Astrocyte of the spinal cord (primary cell): ENCODE measurements around the gene SF3A1.

ENCODE experiments used
- DNase-seq: peaks from one replicate; pipeline ENCODE4 v3.0.0; 2011; ENCODE audit warnings: low read depth, low spot score
- H3K4me3 ChIP-seq: 2 replicates; pipeline ENCODE4 v1.5.1; 2011; ENCODE audit warnings: low read depth, mild to moderate bottlenecking, low read length, moderate library complexity
- in situ Hi-C: cut with HindIII; loops from 2 replicates; pipeline ENCODE4 v1.10.0; 2017; ENCODE audit warnings: low sequenced_read_pairs
- TF ChIP-seq, protein P1 (sequence below): IDR thresholded peaks from 2 replicates; pipeline ENCODE4 v1.5.1; 2012; ENCODE audit warnings: low read depth, mild to moderate bottlenecking, low read length, inconsistent platforms

The SF3A1 gene

DNA sequence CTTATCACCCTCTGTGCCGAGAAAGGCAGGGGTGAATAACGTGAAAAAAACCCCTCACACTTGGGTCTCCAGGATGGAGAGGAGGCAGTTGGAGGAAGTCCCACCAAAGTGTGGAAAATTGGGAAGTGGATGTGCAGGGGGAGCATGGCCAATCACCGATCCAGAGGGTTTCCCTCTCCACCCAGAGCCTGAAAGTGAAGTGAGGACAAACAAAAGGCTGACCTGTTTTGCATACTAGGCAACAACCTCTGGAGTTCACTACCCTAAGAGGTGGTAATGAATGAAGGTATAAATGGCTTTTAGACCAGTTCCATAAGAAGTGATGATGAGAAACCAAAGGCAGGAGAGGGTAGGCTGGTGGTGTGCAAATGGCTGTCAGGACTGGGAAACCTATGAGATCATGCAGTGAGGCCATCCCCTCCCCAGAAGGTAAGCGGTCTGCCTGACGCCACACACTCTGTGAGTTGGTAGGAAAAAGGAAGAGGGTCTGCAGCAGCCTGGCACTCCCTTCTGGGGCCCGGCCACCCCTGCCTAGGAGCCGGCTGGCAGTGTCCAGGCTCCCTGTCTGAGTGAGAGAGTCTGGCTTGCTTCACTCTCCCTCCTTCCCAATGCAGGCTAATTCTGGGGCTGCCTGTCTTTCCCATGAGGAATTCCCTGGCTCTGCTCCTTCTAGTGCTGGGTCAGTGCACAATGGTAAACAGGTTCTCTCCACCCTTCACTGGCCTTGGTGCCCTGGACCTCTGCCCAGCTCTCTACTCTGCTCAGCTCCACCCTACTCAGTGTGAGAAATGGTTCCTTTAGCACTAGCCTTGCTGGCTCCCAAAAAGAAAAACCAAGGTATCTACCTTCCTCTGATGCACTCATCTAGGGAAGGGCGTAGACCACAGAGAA lies 45.6 kb downstream of the SF3A1 start:
- in situ Hi-C loops: no loop called here
- no peak overlapping the region for H3K4me3 ChIP-seq
- TF ChIP-seq, protein P1, sequence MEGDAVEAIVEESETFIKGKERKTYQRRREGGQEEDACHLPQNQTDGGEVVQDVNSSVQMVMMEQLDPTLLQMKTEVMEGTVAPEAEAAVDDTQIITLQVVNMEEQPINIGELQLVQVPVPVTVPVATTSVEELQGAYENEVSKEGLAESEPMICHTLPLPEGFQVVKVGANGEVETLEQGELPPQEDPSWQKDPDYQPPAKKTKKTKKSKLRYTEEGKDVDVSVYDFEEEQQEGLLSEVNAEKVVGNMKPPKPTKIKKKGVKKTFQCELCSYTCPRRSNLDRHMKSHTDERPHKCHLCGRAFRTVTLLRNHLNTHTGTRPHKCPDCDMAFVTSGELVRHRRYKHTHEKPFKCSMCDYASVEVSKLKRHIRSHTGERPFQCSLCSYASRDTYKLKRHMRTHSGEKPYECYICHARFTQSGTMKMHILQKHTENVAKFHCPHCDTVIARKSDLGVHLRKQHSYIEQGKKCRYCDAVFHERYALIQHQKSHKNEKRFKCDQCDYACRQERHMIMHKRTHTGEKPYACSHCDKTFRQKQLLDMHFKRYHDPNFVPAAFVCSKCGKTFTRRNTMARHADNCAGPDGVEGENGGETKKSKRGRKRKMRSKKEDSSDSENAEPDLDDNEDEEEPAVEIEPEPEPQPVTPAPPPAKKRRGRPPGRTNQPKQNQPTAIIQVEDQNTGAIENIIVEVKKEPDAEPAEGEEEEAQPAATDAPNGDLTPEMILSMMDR: no peak
- no peak for DNase-seq

GRCh38 chr22:30309951-30310741 lies 46.5 kb downstream of the SF3A1 start:
- in situ Hi-C loops: no loop called here
- H3K4me3 ChIP-seq: no peak overlapping the region
- no peak for DNase-seq
- TF ChIP-seq, protein P1: no peak

- TF ChIP-seq, protein P1: no peak
- in situ Hi-C loops: no loop called here
- no peak for DNase-seq
- H3K4me3 ChIP-seq: no peak overlapping the region
Measured at GRCh38 chr22:30308518-30309230, 48.0 kb downstream of the SF3A1 start.

- in situ Hi-C loops: no loop called here
- H3K4me3 ChIP-seq: no peak overlapping the region
- no peak for DNase-seq
- TF ChIP-seq, protein P1: no peak
Measured at GRCh38 chr22:30308093-30308492, 48.6 kb downstream of the SF3A1 start.

DNA sequence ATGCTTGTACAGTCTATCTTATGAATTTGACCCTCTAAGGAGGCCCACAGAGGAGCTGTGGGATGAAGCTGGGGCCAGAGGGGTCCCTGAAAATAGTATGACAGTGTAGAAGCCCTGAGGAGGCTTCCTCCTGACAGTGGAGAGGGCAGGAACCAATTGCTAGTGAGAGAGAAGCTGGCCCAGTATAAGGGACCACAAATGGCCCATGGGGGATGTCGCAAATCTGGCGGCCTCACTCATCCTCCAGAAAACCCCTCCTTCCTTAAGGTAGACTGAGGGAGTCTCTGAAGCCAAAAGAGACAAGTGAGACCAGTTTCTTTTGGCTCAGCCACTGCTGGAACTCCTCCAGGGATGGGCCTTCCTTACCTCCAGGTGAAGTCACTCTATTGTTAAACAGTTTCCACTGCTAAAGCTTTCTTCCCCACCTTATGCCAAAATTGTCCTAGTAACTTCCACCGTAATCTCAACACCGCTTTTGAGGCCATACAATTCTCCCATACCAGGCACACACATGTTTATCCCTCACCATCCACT lies 49.6 kb downstream of the SF3A1 start:
- no peak for DNase-seq
- in situ Hi-C loops: no loop called here
- no peak overlapping the region for H3K4me3 ChIP-seq
- TF ChIP-seq, protein P1: no peak

- no peak overlapping the region for H3K4me3 ChIP-seq
- in situ Hi-C loops: no loop called here
- TF ChIP-seq, protein P1: no peak
- no peak for DNase-seq
Measured at GRCh38 chr22:30306627-30307011, 50.1 kb downstream of the SF3A1 start.
